HCT116 (cell line): Measurements from ENCODE around the gene BCAR3. TPM values are rescaled to one million over a fixed set of nuclear protein-coding genes. Genes with fewer than 3 reads are reported as not detected.
A peak's percentile ranks its signal among the peaks of the same experiment; 100 is the strongest.

ENCODE experiments used
- ATAC-seq: fragments of 200-7000 bp; cut with Tn5 transposase; 2 replicates; pipeline ENCODE4 v1.9.1; 2020; ENCODE audit warnings: mild to moderate bottlenecking, moderate library complexity
- BruUV-seq: library from RNA; stranded (reverse); fragments of 400-500 nt; replicated peaks from 2 replicates; lab custom pipeline; 2021; lab: Mats Ljungman, UMichigan
- CTCF ChIA-PET: fragments of 300-600 bp; sonication (Branson Sonifier 250); formaldehyde crosslinking; loops from one replicate; lab custom pipeline; 2021; ENCODE audit warnings: antibody characterized with exemption; lab: Charles Lee
- POLR2A ChIA-PET: fragments of 300-600, 350-600 bp; sonication (Branson Sonifier 250); formaldehyde crosslinking; loops from one replicate; lab custom pipeline; 2021; ENCODE audit warnings: antibody characterized with exemption; lab: Charles Lee
- RAD21 ChIA-PET, 2 experiments: fragments of 300-600 bp; sonication (Branson Sonifier 250); formaldehyde crosslinking; loops; one replicate each; lab custom pipeline; 2023; ENCODE audit warnings: low total read pairs in 2 of 2; ENCODE audit not compliant: uncharacterized antibody in 2 of 2, unreplicated experiment in 2 of 2, low non-redundant PET in 1 of 2; lab: Charles Lee
- DNase-seq: peaks from one replicate; pipeline ENCODE4 v3.0.0-alpha.2; 2010; ENCODE audit warnings: low read depth, low spot score
- H2AFZ ChIP-seq: fragments of 200-600 bp; shearing (Covaris generic), sonication (generic); 2 replicates; pipeline ENCODE4 v1.6.1; 2017; ENCODE audit warnings: low read depth, mixed run types, mixed read lengths, antibody characterized with exemption, low read length; ENCODE audit not compliant: poor library complexity, severe bottlenecking
- H3K27ac ChIP-seq: 2 replicates; pipeline ENCODE4 v1.5.1; 2012; ENCODE audit warnings: low read depth, low read length
- H3K27me3 ChIP-seq: fragments of 200-600 bp; sonication (generic); 2 replicates; pipeline ENCODE4 v1.6.1; 2016; ENCODE audit warnings: mixed run types, low read length, mixed read lengths; ENCODE audit not compliant: insufficient read depth
- H3K36me3 ChIP-seq, 2 experiments: fragments of 200-500 bp in 1 of 2; fragments of 200-600 bp in 1 of 2; sonication (Bioruptor generic) in 1 of 2; sonication (generic) in 1 of 2; 2 replicates each; pipeline versions ENCODE4 v1.5.1 to v1.6.1; 2014 to 2016; ENCODE audit warnings: low read length in 2 of 2, inconsistent platforms in 1 of 2, mixed read lengths in 1 of 2, mixed run types in 1 of 2; ENCODE audit not compliant: insufficient read depth in 2 of 2, control insufficient read depth in 1 of 2
- H3K4me1 ChIP-seq, 2 experiments: fragments of 200-600 bp in 1 of 2; sonication (generic) in 1 of 2; 2 replicates each; pipeline versions ENCODE4 v1.5.1 to v1.6.1; 2012 to 2017; ENCODE audit warnings: low read length in 2 of 2, inconsistent platforms in 1 of 2, mild to moderate bottlenecking in 1 of 2, mixed read lengths in 1 of 2, mixed run types in 1 of 2, moderate library complexity in 1 of 2; ENCODE audit not compliant: insufficient read depth in 2 of 2, control insufficient read depth in 1 of 2
- H3K4me2 ChIP-seq: fragments of 200-600 bp; sonication (generic); 2 replicates; pipeline ENCODE4 v1.6.1; 2017; ENCODE audit warnings: mixed run types, low read length, mixed read lengths
- H3K4me3 ChIP-seq, 2 experiments: fragments of 200-600 bp in 1 of 2; sonication (generic) in 1 of 2; replicated peaks in 1 of 2; 2 replicates each; pipeline ENCODE4 v1.5.1; 2011 to 2016; ENCODE audit warnings: low read length in 2 of 2, control low read depth in 1 of 2, low read depth in 1 of 2, mild to moderate bottlenecking in 1 of 2, mixed read lengths in 1 of 2, mixed run types in 1 of 2
- H3K79me2 ChIP-seq: fragments of 200-600 bp; sonication (generic); 2 replicates; pipeline ENCODE4 v1.6.1; 2017; ENCODE audit warnings: mild to moderate bottlenecking, mixed run types, low read length, moderate library complexity, mixed read lengths; ENCODE audit not compliant: insufficient read depth
- H3K9ac ChIP-seq: fragments of 200-600 bp; sonication (generic); 2 replicates; pipeline ENCODE4 v1.6.1; 2016; ENCODE audit warnings: low read length, mixed read lengths
- H3K9me2 ChIP-seq: fragments of 200-600 bp; sonication (generic), shearing (Covaris generic); 2 replicates; pipeline ENCODE4 v1.6.1; 2017; ENCODE audit warnings: mixed run types, mild to moderate bottlenecking, moderate library complexity; ENCODE audit not compliant: insufficient read depth
- H3K9me3 ChIP-seq, 2 experiments: fragments of 200-500 bp in 1 of 2; fragments of 200-600 bp in 1 of 2; sonication (Bioruptor generic) in 1 of 2; sonication (generic) in 1 of 2; 2 replicates each; pipeline ENCODE4 v1.6.1; 2014 to 2017; ENCODE audit warnings: low read length in 2 of 2, mixed read lengths in 2 of 2, inconsistent platforms in 1 of 2, low read depth in 1 of 2, mild to moderate bottlenecking in 1 of 2, mixed run types in 1 of 2, moderate library complexity in 1 of 2; ENCODE audit not compliant: control insufficient read depth in 1 of 2, insufficient read depth in 1 of 2
- H4K20me1 ChIP-seq: fragments of 200-600 bp; sonication (generic), shearing (Covaris generic); 2 replicates; pipeline ENCODE4 v1.6.1; 2017; ENCODE audit warnings: mixed run types, mild to moderate bottlenecking, moderate library complexity; ENCODE audit not compliant: insufficient read depth
- CBX3 ChIP-seq: IDR thresholded peaks from 2 replicates; pipeline ENCODE4 v1.6.1; 2012; ENCODE audit warnings: low read depth
- CEBPB ChIP-seq: IDR thresholded peaks from 2 replicates; pipeline ENCODE4 v1.6.1; 2012; ENCODE audit warnings: low read depth
- CTCF ChIP-seq, 3 experiments: fragments of 200-600 bp in 1 of 3; sonication (generic) in 1 of 3; IDR thresholded peaks in 2 of 3; conservative IDR thresholded peaks in 1 of 3; 2 replicates each; pipeline ENCODE4 v1.5.1; 2012 to 2017; ENCODE audit warnings: low read depth in 2 of 3, low read length in 2 of 3, antibody characterized with exemption in 1 of 3, borderline replicate concordance in 1 of 3, control low read depth in 1 of 3, mild to moderate bottlenecking in 1 of 3, mixed read lengths in 1 of 3, mixed run types in 1 of 3, moderate library complexity in 1 of 3; ENCODE audit not compliant: insufficient read depth in 1 of 3
- EGR1 ChIP-seq: IDR thresholded peaks from 2 replicates; pipeline ENCODE4 v1.6.1; 2012; ENCODE audit warnings: low read depth
- ELF1 ChIP-seq: IDR thresholded peaks from 2 replicates; pipeline ENCODE4 v1.6.1; 2012; ENCODE audit warnings: low read depth, borderline replicate concordance
- EZH2 ChIP-seq: fragments of 200-600 bp; sonication (generic); IDR thresholded peaks from 2 replicates; pipeline ENCODE4 v1.6.1; 2017; ENCODE audit warnings: antibody characterized with exemption, mixed run types
- EZH2phosphoT487 ChIP-seq: fragments of 200-600 bp; IDR thresholded peaks from 2 replicates; pipeline ENCODE4 v1.6.1; 2018; ENCODE audit warnings: antibody characterized with exemption, borderline replicate concordance
- FOSL1 ChIP-seq: IDR thresholded peaks from 2 replicates; pipeline ENCODE4 v1.6.1; 2012; ENCODE audit warnings: low read depth
- MAX ChIP-seq: IDR thresholded peaks from 2 replicates; pipeline ENCODE4 v1.6.1; 2012
- POLR2A ChIP-seq: IDR thresholded peaks from 2 replicates; pipeline ENCODE4 v1.7.0; 2011; ENCODE audit warnings: borderline replicate concordance; ENCODE audit not compliant: insufficient read depth, insufficient read length; ENCODE audit errors: extremely low read depth
- POLR2AphosphoS5 ChIP-seq: IDR thresholded peaks from 2 replicates; pipeline ENCODE4 v1.6.1; 2011; ENCODE audit warnings: mild to moderate bottlenecking, low read depth, low read length, moderate library complexity
- RAD21 ChIP-seq: IDR thresholded peaks from 2 replicates; pipeline ENCODE4 v1.6.1; 2012; ENCODE audit warnings: low read depth, mild to moderate bottlenecking
- REST ChIP-seq: IDR thresholded peaks from 2 replicates; pipeline ENCODE4 v1.6.1; 2012; ENCODE audit warnings: low read depth
- SIN3A ChIP-seq: IDR thresholded peaks from 2 replicates; pipeline ENCODE4 v1.6.1; 2012; ENCODE audit warnings: low read depth
- SP1 ChIP-seq: IDR thresholded peaks from 2 replicates; pipeline ENCODE4 v1.6.1; 2012; ENCODE audit warnings: low read depth
- SRF ChIP-seq: IDR thresholded peaks from 2 replicates; pipeline ENCODE4 v1.6.1; 2012; ENCODE audit warnings: low read depth
- TCF7L2 ChIP-seq: IDR thresholded peaks from 2 replicates; pipeline ENCODE4 v1.7.0; 2011; ENCODE audit warnings: borderline replicate concordance, inconsistent platforms; ENCODE audit not compliant: insufficient read depth, insufficient read length; ENCODE audit errors: extremely low read depth
- YY1 ChIP-seq: IDR thresholded peaks from 2 replicates; pipeline ENCODE4 v1.6.1; 2011; ENCODE audit warnings: low read length, low read depth, moderate library complexity, mild to moderate bottlenecking; ENCODE audit not compliant: insufficient replicate concordance; ENCODE audit errors: extremely low read depth
- ZBTB33 ChIP-seq: IDR thresholded peaks from 2 replicates; pipeline ENCODE4 v1.6.1; 2011; ENCODE audit warnings: mild to moderate bottlenecking, low read length, moderate library complexity; ENCODE audit not compliant: insufficient replicate concordance; ENCODE audit errors: extremely low read depth
- intact Hi-C: fragments of 100-400 bp; cut with micrococcal nuclease; formaldehyde crosslinking; loops from 2 replicates; pipeline ENCODE4 v1.10.0; 2022
- total RNA-seq: library from RNA; stranded (reverse); gene quantifications from one replicate; pipeline ENCODE4 v1.2.1, GENCODE V29; 2021; ENCODE audit not compliant: unreplicated experiment
- TF ChIP-seq, protein P1 (sequence below): IDR thresholded peaks from 2 replicates; pipeline ENCODE4 v1.6.1; 2012

The BCAR3 gene
- total RNA-seq, 1 experiment from 2014 or later, result 24.5 TPM

- ChIA-PET CTCF (interaction anchor here (1.5 kb wide), 1 partner anchor 145 kb away, joined by 3 read pairs; no protein-coding TSS in a partner anchor), POLR2A (no interaction called here), RAD21 (no interaction called here)
- Histone ChIP-seq H3K9me2 (no peaks in the 10 kb centered on the region), H3K4me3 (no peak overlapping the region), H3K27me3 (no peaks in the 10 kb centered on the region), H3K27ac (no peak overlapping the region), H2AFZ (no peak overlapping the region), H3K4me1 (peaks cover 56 to 91% of the 10 kb centered on the region in 2 experiments), H4K20me1 (peaks cover 13% of the 10 kb centered on the region; the same call in 1 of the 2 replicates), H3K9ac (peak overlapping the region; percentile 2; the same call in 1 of the 2 replicates), H3K36me3 (peaks cover 0 to 47% of the 10 kb centered on the region in 2 experiments; a peak in 2 of 4 replicates), H3K9me3 (no peaks in the 10 kb centered on the region), H3K4me2 (no peak overlapping the region), H3K79me2 (peaks cover 96% of the 10 kb centered on the region)
- no TSS peak for BruUV-seq
- no peak for DNase-seq
- intact Hi-C loops, result no loop called here
- no peak for ATAC-seq
- no peak for TF ChIP-seq SP1
- TF ChIP-seq MAX, result no peak
- TF ChIP-seq REST, result no peak
- TF ChIP-seq SIN3A, result no peak
- no peak for TF ChIP-seq CEBPB
- TF ChIP-seq SRF, result no peak
- TF ChIP-seq, protein P1, sequence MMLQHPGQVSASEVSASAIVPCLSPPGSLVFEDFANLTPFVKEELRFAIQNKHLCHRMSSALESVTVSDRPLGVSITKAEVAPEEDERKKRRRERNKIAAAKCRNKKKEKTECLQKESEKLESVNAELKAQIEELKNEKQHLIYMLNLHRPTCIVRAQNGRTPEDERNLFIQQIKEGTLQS, result no peak
- TF ChIP-seq RAD21, result no peak
- TF ChIP-seq YY1, result no peak
- no peak for TF ChIP-seq EZH2phosphoT487
- TF ChIP-seq ZBTB33, result no peak
- TF ChIP-seq POLR2AphosphoS5, result no peak
- TF ChIP-seq POLR2A, result no peak
- no peak for TF ChIP-seq FOSL1
- no peak for TF ChIP-seq CTCF (IDR thresholded peaks at IDR 0.05 in 2 of 3, conservative IDR thresholded peaks at IDR 0.05 in 1 of 3; ENCODE audit: borderline replicate concordance in 1 of 3, insufficient read depth in 1 of 3, low read depth in 2 of 3, low read length in 2 of 3)
- TF ChIP-seq CBX3, result no peak
- TF ChIP-seq TCF7L2, result no peak
- no peak for TF ChIP-seq EZH2
- no peak for TF ChIP-seq EGR1
- no peak for TF ChIP-seq ELF1
Measured at GRCh38 chr1:93669369-93669768, 12.3 kb downstream of the BCAR3 start.
